NT2/D1 (cell line): ENCODE data around the gene RBMS1.

Experiments used
- SUZ12 ChIP-seq: IDR thresholded peaks from 2 replicates; pipeline ENCODE4 v1.6.1; 2011; ENCODE audit not compliant: insufficient read length, insufficient read depth; ENCODE audit errors: extremely low read depth
- YY1 ChIP-seq: IDR thresholded peaks from 2 replicates; pipeline ENCODE4 v1.6.1; 2011; ENCODE audit not compliant: insufficient read length, insufficient read depth
- ZNF274 ChIP-seq: IDR thresholded peaks from 2 replicates; pipeline ENCODE4 v1.6.1; 2011; ENCODE audit warnings: mild to moderate bottlenecking, low read depth, low read length

DNA sequence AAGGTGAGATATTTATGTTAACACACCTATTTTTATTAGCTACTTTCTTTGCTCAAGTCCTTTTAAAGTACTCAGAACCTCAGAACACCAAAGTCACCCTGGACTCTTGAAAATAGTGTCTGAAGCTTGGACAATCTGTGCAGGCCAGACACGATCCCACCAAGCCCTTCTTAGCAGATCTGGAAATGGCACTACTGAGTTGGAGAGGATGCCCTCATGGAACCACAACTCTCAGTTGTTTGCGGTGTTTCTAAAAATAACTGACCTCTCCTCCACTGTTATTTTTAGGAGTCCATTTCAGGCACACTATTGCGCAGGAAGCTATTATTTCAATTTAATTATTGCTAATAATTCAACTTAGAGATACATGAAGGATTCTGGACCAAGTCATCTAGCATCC is 190.1 kb downstream of the RBMS1 start:
- TF ChIP-seq YY1, result no peak
- no peak for TF ChIP-seq ZNF274
- no peak for TF ChIP-seq SUZ12
